ENCODE data around the gene ZNF689. TPM values are rescaled to one million over a fixed set of nuclear protein-coding genes. Genes with fewer than 3 reads are reported as not detected.

The ZNF689 gene
- total RNA-seq, 1 experiment from 2014 or later, result 11.7 TPM

DNA sequence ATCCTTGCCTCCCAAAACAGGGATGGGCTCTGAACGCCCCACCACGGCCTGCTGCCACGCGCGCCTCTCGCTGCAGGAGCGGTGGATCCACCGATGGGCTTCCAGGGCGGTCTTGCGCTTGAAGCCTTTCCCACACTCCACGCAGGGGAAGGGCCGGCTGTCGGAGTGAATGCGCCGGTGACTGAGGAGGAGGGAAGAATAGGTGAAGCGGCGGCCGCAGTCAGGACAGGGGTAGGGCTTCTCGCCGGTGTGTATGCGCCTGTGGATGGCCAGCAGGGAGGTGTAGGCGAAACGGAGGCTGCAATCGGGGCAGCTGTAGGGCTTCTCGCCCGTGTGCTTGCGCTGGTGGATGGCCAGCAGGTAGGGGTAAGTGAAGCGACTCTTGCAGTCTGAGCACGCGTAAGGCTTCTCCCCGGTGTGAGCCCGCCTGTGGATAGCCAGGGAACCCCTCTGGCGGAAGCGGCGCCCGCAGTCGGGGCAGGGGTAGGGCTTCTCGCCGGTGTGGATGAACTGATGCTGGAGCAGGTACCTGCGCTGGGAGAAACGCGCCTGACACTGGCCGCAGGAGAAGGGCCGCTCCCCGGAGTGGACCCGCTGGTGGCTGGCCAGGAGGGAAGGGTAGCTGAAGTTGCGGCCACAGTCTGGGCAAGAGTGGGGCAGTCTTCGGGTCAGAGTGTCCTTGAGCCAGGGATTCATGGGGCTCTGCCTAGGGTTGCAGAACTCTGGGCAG, 27.4 kb downstream of the ZNF689 start:
- Histone ChIP-seq H3K27me3 (replicated peaks; ENCODE audit: control insufficient read depth, insufficient read depth, low read length) (no peaks in the 10 kb centered on the region), H3K4me3 (ENCODE audit: low read depth, low read length) (no peak overlapping the region), H3K4me1 (no peaks in the 10 kb centered on the region), H3K9me3 (no peaks in the 10 kb centered on the region), H3K36me3 (ENCODE audit: control insufficient read depth, insufficient read depth, low read length) (peaks cover 2% of the 10 kb centered on the region; the same call in 1 of the 2 replicates)
- TF ChIP-seq, protein P1, sequence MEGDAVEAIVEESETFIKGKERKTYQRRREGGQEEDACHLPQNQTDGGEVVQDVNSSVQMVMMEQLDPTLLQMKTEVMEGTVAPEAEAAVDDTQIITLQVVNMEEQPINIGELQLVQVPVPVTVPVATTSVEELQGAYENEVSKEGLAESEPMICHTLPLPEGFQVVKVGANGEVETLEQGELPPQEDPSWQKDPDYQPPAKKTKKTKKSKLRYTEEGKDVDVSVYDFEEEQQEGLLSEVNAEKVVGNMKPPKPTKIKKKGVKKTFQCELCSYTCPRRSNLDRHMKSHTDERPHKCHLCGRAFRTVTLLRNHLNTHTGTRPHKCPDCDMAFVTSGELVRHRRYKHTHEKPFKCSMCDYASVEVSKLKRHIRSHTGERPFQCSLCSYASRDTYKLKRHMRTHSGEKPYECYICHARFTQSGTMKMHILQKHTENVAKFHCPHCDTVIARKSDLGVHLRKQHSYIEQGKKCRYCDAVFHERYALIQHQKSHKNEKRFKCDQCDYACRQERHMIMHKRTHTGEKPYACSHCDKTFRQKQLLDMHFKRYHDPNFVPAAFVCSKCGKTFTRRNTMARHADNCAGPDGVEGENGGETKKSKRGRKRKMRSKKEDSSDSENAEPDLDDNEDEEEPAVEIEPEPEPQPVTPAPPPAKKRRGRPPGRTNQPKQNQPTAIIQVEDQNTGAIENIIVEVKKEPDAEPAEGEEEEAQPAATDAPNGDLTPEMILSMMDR (IDR thresholded peaks at IDR 0.05; ENCODE audit: insufficient read depth in 1 of 2, low read depth in 1 of 2, low read length in 1 of 2, severe bottlenecking in 1 of 2, unreplicated experiment in 1 of 2), result no peak
- no peaks in the 10 kb centered on the region for H3K4me1 Mint-ChIP-seq (ENCODE audit: low read depth, unreplicated experiment)
- ChIA-PET CTCF (no interaction called here), POLR2A (no interaction called here)
- no peaks in the 10 kb centered on the region for H3K9me3 Mint-ChIP-seq (ENCODE audit: unreplicated experiment)
- H3K27ac Mint-ChIP-seq (ENCODE audit: unreplicated experiment), result no peak overlapping the region
- H3K27me3 Mint-ChIP-seq (ENCODE audit: insufficient read depth, unreplicated experiment), result no peaks in the 10 kb centered on the region
- no peak for DNase-seq
- intact Hi-C loops (cut with micrococcal nuclease; ENCODE audit: unreplicated experiment), result no loop called here
- H3K36me3 Mint-ChIP-seq (ENCODE audit: insufficient read depth, unreplicated experiment), result peaks cover 37% of the 10 kb centered on the region
- BruUV-seq (replicated peaks), result no TSS peak
- no peak overlapping the region for H3K4me3 Mint-ChIP-seq (ENCODE audit: unreplicated experiment)

DNA sequence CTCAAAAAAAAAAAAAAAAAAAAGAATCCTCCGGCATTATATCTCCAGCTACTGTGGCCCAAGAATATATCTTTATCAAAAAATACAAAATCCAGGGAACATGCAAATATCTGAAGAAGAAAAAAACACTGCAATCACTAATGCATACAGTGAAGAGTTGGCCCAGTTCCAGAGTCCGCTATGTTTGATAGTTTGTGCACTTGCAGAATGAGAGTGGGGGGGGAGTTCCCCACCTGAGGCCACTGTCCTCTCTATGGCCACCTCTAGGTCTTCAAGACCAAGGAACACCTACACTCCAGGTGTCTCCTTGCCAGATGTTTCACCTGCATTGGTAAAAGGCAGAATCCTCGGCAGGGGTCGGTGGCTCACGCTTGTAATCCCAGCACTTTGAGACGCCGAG, 28.7 kb downstream of the ZNF689 start:
- Mint-ChIP-seq H3K9me3 (ENCODE audit: unreplicated experiment) (no peaks in the 10 kb centered on the region), H3K36me3 (ENCODE audit: insufficient read depth, unreplicated experiment) (peaks cover 36% of the 10 kb centered on the region), H3K4me1 (ENCODE audit: low read depth, unreplicated experiment) (no peaks in the 10 kb centered on the region), H3K4me3 (ENCODE audit: unreplicated experiment) (no peak overlapping the region), H3K27ac (ENCODE audit: unreplicated experiment) (no peak overlapping the region), H3K27me3 (ENCODE audit: insufficient read depth, unreplicated experiment) (no peaks in the 10 kb centered on the region)
- Histone ChIP-seq H3K4me3 (ENCODE audit: low read depth, low read length) (no peak overlapping the region), H3K9me3 (no peaks in the 10 kb centered on the region), H3K36me3 (ENCODE audit: control insufficient read depth, insufficient read depth, low read length) (peaks cover 2% of the 10 kb centered on the region), H3K4me1 (no peaks in the 10 kb centered on the region), H3K27me3 (replicated peaks; ENCODE audit: control insufficient read depth, insufficient read depth, low read length) (no peaks in the 10 kb centered on the region)
- DNase-seq, result no peak
- POLR2A ChIA-PET, result no interaction called here
- TF ChIP-seq, protein P1 (IDR thresholded peaks at IDR 0.05; ENCODE audit: insufficient read depth in 1 of 2, low read depth in 1 of 2, low read length in 1 of 2, severe bottlenecking in 1 of 2, unreplicated experiment in 1 of 2), result no peak
- BruUV-seq (replicated peaks), result no TSS peak
- CTCF ChIA-PET, result no interaction called here
- intact Hi-C loops (cut with micrococcal nuclease; ENCODE audit: unreplicated experiment), result no loop called here

DNA sequence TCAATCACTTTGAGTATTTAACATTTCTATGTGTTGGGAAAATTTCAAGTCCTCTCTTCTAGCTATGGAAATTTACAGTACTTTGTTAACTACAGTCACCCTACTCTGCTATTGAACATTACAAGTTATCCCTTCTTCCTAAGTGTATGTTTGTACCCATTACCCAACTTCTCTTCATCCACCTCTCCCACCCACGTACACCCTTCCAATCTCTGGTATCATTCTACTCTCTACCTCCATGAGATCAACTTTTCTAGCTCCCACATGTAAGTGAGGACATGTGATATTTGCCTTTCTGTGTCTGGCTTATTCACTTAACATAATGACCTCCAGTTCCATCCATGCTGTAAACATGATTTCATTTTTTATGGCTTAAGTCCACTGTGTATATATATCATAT, 35.5 kb downstream of the ZNF689 start:
- ChIA-PET CTCF (no interaction called here), POLR2A (no interaction called here)
- peaks cover 29% of the 10 kb centered on the region for H3K36me3 Mint-ChIP-seq (ENCODE audit: insufficient read depth, unreplicated experiment)
- Histone ChIP-seq H3K4me1 (no peaks in the 10 kb centered on the region), H3K9me3 (no peaks in the 10 kb centered on the region), H3K4me3 (ENCODE audit: low read depth, low read length) (no peak overlapping the region), H3K27me3 (replicated peaks; ENCODE audit: control insufficient read depth, insufficient read depth, low read length) (no peaks in the 10 kb centered on the region), H3K36me3 (ENCODE audit: control insufficient read depth, insufficient read depth, low read length) (no peaks in the 10 kb centered on the region; the same call in 1 of the 2 replicates)
- peaks cover 7% of the 10 kb centered on the region for H3K4me1 Mint-ChIP-seq (ENCODE audit: low read depth, unreplicated experiment)
- no TSS peak for BruUV-seq (replicated peaks)
- no peak for DNase-seq
- H3K9me3 Mint-ChIP-seq (ENCODE audit: unreplicated experiment), result no peaks in the 10 kb centered on the region
- no peaks in the 10 kb centered on the region for H3K27me3 Mint-ChIP-seq (ENCODE audit: insufficient read depth, unreplicated experiment)
- no peak overlapping the region for H3K4me3 Mint-ChIP-seq (ENCODE audit: unreplicated experiment)
- TF ChIP-seq, protein P1 (IDR thresholded peaks at IDR 0.05; ENCODE audit: insufficient read depth in 1 of 2, low read depth in 1 of 2, low read length in 1 of 2, severe bottlenecking in 1 of 2, unreplicated experiment in 1 of 2), result no peak
- H3K27ac Mint-ChIP-seq (ENCODE audit: unreplicated experiment), result no peak overlapping the region
- intact Hi-C loops (cut with micrococcal nuclease; ENCODE audit: unreplicated experiment), result no loop called here

Measured in Caco-2 (cell line).